Fibroblast of skin of right quadriceps (primary cell): Measurements from ENCODE around the gene XYLT1.
A peak's percentile ranks its signal among the peaks of the same experiment; 100 is the strongest.

Source experiments
- DNase-seq: peaks from one replicate; pipeline ENCODE4 v3.0.0-alpha.2; 2013

XYLT1 gene

GRCh38 chr16:17171250-17172143 lies 299.3 kb downstream of the XYLT1 start:
- no peak for DNase-seq

GRCh38 chr16:17170435-17170834 lies 300.3 kb downstream of the XYLT1 start:
- DNase-seq = no peak

- DNase-seq = no peak
Measured at GRCh38 chr16:17168181-17168580, 302.6 kb downstream of the XYLT1 start.

- DNase-seq = no peak
Measured at GRCh38 chr16:17166095-17166494, 304.7 kb downstream of the XYLT1 start.

- DNase-seq = peak; percentile 21
Measured at GRCh38 chr16:17162560-17162959, 308.2 kb downstream of the XYLT1 start.

- DNase-seq = no peak
Measured at GRCh38 chr16:17160920-17161431, 309.8 kb downstream of the XYLT1 start.

GRCh38 chr16:17160285-17160853 lies 310.4 kb downstream of the XYLT1 start:
- DNase-seq = peak; percentile 63

- no peak for DNase-seq
Measured at GRCh38 chr16:17159617-17160016, 311.1 kb downstream of the XYLT1 start.

GRCh38 chr16:17155936-17156335 lies 314.8 kb downstream of the XYLT1 start:
- DNase-seq = no peak

- DNase-seq = no peak
Measured at GRCh38 chr16:17155485-17155884, 315.3 kb downstream of the XYLT1 start.

- no peak for DNase-seq
Measured at GRCh38 chr16:17154981-17155380, 315.8 kb downstream of the XYLT1 start.

GRCh38 chr16:17152311-17152710 lies 318.4 kb downstream of the XYLT1 start:
- no peak for DNase-seq

GRCh38 chr16:17151335-17151734 lies 319.4 kb downstream of the XYLT1 start:
- DNase-seq = no peak

GRCh38 chr16:17149904-17150483 lies 320.8 kb downstream of the XYLT1 start:
- DNase-seq = no peak

- no peak for DNase-seq
Measured at GRCh38 chr16:17147942-17148341, 322.8 kb downstream of the XYLT1 start.

- DNase-seq = no peak
Measured at GRCh38 chr16:17145029-17145428, 325.7 kb downstream of the XYLT1 start.

GRCh38 chr16:17144431-17144830 lies 326.3 kb downstream of the XYLT1 start:
- no peak for DNase-seq

GRCh38 chr16:17143546-17144419 lies 327.0 kb downstream of the XYLT1 start:
- no peak for DNase-seq

- DNase-seq = peak; percentile 8
Measured at GRCh38 chr16:17138801-17139200, 332.0 kb downstream of the XYLT1 start.

- DNase-seq = no peak
Measured at GRCh38 chr16:17135439-17135838, 335.3 kb downstream of the XYLT1 start.

- no peak for DNase-seq
Measured at GRCh38 chr16:17134586-17134985, 336.2 kb downstream of the XYLT1 start.

GRCh38 chr16:17133851-17134250 lies 336.9 kb downstream of the XYLT1 start:
- no peak for DNase-seq

GRCh38 chr16:17131351-17131750 lies 339.4 kb downstream of the XYLT1 start:
- no peak for DNase-seq
